Left hindlimb (tissue), 1 donor: ENCODE results near the gene FFAR1.

ENCODE experiments used
- DNase-seq: peaks from one replicate; pipeline ENCODE4 v3.0.0-alpha.2; 2018

Gene FFAR1

DNA sequence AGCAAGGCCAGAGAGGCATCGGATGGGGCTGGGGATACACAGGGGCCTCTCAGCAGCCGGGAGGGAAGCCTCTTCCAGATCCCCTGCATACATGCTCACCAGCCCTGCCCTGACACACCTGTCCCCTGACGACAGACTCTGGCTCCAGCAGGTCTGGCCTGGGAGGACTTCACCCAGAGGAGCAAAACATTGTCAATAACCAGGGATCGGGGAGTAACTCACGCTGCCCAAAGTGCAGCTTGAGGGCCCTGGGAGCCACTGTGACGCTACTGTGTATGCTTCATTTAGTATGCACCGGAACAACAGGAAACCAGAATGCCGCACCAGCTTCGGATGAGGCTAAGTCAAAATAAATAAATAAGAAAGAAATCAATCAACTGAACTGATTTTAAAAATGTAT, 31.1 kb upstream of the FFAR1 start:
- DNase-seq, result no peak

DNA sequence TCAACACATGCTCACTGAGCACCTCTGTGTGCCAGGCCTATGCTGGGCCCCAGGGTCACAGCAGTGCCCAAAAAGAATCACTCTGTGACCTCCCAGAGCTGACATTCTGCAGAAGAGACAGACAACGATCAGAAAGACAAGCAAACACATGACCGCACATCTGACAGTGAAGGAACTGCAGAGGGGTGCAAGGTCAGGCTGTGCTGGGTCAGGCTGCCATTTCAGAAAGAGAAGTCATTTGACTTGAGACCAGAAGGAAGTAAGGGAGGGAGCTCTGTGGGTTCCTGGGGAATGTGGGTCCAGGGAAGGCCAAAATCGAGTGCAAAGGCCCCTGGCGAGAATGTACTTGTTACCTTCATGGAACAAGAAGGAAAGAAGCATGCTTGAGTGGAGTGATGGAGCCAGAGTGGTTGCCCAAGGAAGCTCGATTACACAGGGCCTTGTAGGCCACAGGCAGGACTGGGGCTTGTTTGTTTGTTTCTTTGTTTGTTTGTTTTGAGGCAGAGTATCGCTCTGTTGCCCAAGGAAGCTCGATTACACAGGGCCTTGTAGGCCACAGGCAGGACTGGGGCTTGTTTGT, 30.1 kb upstream of the FFAR1 start:
- DNase-seq, result no peak

DNA sequence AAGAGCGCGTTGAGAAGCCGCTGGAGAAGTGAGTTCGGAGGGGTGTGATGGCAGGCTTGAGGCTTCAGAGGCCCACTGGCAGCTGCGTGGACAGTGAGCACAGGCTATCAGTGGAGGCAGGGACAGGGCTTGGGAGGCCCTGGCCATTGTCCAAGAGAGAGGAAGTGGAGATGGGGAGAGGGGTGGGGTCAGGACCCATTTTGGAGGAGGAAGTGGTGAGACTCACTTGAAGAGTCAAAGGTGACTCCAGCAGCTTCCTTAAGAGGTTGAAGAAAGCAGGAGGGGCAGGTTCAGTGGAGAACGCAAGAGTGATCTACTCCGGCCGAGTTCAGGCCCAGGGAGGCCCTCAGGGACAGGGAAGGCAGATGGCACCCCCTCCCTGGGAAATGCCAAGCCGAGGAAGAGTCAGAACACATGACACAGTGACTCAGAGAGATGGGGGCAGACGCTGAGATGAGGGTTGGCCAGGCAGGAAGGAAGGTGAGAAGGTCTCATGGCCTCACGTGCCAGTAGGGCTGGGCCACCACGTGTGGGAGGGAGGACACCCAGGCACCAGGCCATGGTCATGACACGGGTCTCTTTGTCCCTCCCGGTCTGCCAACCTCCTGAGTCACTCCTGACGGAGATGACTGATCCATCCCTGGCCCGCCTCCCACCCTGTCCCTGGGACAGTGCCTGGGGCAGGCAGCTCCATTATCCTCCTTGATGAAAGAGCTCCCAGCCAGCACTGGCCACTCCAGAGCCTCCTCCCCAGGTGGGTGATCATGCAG, 28.8 kb upstream of the FFAR1 start:
- peak; percentile 54 for DNase-seq

DNA sequence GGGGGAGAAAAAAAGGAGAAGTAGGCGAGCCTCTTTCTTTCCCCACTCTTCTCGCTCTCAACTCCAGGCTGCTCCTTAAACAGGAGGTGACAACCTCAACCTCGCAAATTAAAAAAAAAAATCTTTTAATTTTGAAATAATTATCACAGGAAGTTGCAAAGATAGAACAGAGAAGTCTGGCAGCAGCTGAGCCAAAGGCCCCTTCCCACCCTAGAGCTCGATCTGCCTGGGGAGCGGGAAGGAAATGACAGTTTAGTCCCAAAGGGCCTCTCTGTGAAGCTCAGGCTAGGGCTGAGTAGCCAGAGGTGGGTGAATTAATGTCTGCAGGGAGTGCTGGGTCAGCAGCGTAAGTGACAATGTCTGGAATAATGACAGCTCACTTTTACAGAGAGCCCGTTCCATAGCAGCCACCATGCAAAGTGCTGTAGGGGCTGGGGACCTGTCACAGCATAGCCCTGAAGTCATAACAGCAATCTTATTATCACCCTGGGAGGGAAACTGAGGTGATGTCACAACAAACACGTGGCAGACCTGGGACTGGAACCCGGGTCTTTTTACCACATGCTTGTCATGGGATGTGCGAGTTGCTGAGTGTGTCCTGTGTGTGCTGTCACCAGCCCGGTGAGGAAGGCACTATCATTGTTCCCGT, 27.5 kb upstream of the FFAR1 start:
- DNase-seq, result no peak

DNA sequence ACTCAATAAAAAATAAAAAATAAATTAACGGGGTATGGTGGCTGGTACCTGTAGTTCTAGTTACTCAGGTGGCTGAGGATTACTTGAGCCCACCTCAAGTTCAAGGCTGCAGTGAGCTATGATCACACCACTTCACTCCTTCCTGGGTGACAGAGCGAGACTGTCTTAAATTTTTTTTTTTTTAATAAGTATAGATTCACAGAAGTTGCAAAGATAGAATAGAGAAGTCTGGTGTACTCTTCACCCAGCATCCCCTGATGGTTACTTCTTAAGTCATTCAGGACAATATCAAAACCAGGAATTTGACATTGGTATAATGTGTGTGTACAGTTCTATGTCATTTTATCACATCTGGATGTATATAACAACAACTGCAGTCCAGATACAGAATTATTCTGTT, 26.4 kb upstream of the FFAR1 start:
- DNase-seq, result no peak

DNA sequence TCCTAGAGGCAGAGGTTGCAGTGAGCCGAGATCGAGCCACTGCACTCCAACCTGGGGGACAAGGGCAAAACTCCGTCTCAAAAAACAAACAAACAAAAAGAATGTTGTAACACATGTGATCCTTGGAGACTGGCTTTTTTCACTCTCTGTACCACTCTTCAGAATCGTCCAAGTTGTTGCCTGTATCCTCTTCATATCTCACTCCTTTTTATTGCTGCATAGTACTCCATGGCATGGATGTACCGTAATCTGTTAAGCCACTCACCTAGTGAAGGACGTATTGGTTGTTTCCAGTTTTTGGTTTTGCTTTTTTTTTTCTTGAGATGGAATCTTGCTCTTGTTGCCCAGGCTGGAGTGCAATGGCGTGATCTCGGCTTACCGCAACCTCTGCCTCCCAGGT, 25.7 kb upstream of the FFAR1 start:
- no peak for DNase-seq

DNA sequence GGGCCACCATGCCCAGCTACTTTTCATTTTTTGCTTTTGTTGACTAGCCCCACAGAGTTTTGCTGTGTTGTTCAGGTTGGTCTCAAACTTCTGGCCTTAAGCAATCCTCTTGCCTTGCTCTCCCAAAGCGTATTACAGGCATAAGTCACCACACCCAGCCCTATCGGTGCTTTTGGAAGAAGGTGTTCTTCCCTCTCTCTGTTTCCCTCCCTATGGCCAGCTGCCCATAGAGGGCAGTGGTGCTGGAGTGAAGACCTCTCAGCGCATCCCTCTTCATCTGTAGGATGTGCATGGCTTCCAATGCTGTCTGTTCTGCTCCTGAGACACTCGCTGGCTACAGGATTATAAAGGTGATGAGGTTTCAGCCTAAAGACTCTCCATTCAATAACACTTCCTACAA, 20.1 kb upstream of the FFAR1 start:
- DNase-seq, result no peak

DNA sequence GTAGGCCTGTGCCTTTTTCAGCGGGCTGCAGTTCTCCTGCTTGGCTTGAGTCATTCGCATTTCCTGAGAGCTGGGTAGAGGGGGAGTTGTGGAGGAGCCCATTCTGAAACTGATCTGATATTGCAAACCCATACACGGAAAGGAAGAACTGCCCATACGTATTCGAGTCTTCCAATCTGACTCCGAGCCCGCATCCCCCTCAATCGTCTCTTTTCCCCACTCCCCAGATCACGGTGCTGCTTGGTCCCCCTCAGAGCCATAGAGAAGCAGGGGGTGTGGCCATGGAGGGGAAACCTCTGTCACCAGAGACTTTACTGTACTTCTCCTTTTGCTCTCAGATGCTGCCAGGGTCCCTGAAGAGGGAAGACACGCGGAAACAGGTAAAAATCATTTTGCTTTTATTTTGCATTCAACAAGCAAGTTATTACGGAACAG, 18.8 kb upstream of the FFAR1 start, which contains the start of gene CD22:
TSS of gene CD22 (plus strand) at position 337 of the 435 bp plus-strand sequence. CDS start 2,854 bp downstream, outside the sequence.
- DNase-seq, result no peak

DNA sequence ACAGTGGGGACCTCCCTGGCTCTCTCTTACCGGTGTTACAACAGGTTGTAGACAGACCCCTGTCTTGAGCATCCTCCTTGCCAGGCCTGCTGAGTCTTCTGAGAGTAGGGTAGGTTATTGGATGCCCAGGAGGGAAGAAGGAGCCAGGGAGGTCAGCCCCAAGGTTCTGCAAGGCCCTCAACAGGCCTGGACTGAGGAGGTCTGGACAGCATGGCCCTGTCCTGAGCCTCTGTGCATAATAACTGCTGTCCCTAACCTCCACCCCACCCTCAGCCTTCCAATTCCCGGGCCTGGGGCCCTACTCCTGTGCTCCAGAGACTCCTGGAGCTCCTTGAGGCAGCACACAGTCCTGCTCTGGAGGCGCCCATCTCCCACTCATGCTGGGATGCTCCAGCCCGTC, 18.4 kb upstream of the FFAR1 start:
- DNase-seq, result no peak

DNA sequence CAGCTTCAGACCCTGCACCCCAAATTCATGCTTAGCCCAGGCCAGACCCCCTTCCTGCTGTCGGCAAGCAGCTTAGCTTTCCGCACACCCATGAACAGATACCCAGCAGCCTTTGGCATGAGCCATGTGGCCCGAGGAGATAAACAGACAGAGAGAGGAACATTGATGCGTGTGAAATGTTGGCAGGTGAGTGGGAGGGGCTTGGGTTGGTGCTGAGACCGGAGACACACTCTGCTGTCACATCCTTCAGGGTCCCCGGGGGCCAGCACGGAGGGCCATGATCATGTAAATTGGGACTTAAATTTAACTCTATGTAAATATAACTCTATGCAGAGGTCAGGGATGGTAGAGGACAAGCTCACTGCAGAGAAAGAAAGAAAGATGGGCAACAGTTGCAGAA, 17.2 kb upstream of the FFAR1 start:
- DNase-seq, result no peak

DNA sequence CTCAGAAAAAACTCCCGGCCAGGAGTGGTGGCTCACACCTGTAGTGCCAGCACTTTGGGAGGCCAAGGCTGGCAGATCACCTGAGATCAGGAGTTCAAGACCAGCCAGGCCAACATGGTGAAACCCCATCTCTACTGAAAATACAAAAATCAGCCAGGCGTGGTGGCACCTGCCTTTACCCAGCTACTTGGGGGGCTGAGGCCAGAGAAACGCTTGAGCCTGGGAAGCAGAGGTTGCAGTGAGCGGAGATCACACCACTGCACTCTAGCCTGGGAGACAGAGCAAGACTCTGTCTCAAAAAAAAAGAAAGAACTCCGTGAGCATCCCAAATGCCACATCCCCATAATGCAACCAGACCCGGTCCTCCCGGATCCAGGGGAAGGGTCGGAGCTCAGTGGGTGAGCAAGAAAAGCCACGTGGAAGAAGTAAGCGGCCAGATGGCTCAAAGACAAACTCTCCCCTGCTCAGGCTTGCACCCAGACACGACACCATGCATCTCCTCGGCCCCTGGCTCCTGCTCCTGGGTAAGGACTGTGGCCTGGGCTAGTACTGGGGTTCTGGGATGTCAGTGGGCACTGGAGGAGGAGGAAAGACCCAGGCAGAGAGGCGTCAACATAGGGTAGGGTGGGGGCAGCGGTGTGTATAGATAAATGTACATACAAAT, 16.0 kb upstream of the FFAR1 start:
- no peak for DNase-seq

DNA sequence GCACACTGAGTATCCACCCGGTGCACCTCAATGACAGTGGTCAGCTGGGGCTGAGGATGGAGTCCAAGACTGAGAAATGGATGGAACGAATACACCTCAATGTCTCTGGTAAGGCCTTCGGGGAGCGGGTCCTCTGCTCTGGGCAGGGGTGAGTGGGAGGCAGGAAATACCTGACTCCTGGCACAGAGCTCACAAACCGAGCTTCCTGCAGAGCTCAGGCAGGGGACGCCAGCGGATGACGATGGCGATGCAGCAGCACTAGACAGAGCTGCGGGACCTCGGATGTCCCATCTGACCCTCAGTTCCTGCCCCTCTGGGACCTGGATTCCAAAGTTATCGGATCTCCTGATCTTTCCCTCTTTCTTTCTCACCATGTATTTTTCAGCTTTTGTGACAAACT, 14.9 kb upstream of the FFAR1 start:
- DNase-seq, result no peak

DNA sequence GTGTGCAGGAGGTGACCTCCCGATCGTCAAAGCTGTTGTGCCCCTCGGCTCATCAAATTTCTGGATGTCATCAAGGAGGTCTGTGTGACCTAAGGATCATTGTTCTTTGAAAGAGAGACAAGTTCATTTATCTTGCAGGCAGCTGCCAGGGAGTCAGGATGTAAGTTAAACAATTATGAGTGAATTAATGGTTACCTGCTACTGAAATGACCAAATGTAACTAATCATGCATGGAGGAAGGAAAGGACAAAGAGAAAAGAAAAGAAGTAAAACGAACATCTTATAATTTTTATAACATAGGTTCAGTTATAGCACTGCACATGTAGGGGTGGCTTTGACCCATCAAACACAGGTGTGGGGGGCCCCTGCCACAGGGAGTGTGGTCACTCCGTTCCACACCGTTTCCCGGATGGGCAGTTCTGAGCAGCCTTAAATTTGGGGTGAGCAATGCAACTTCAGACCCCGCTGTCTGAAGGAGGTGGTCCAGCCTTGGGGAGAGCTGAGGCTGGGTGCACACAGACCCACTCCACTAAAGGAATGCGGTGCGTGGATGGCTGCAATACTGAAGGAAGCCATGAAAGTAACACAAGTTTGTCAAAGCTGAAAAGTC, 13.5 kb upstream of the FFAR1 start:
- DNase-seq, result no peak

DNA sequence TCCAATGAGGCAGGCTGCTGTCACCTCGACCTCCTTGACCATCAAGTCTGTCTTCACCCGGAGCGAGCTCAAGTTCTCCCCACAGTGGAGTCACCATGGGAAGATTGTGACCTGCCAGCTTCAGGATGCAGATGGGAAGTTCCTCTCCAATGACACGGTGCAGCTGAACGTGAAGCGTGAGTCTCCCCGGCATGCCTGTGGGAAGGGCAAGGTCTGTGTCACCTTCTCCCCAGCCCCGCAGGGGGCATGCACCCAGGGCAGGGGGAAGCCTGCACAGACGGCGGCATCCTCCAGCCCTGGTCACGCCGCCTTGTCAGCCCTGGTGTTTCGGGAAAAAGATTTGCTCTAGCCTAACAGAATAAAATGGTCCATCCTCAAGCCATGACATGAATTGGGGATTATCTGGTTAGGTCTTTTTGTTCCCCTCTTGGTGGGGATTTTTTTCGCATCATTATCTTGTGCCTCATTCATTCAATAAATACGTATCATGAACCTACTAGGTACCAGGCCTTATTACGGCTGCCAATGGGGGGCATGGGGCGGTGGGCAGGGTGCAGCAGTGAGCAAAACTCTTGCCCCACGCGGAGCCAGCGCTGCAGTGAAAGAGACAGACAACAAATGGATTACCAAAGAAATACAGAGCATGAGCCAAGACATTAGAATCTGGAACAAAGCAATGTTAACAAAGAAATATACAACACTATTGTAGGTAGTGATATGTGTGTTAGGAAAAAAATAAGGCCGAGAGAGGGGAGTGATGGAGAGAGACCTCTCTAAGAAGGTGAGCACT, 11.3 kb upstream of the FFAR1 start:
- DNase-seq, result no peak

DNA sequence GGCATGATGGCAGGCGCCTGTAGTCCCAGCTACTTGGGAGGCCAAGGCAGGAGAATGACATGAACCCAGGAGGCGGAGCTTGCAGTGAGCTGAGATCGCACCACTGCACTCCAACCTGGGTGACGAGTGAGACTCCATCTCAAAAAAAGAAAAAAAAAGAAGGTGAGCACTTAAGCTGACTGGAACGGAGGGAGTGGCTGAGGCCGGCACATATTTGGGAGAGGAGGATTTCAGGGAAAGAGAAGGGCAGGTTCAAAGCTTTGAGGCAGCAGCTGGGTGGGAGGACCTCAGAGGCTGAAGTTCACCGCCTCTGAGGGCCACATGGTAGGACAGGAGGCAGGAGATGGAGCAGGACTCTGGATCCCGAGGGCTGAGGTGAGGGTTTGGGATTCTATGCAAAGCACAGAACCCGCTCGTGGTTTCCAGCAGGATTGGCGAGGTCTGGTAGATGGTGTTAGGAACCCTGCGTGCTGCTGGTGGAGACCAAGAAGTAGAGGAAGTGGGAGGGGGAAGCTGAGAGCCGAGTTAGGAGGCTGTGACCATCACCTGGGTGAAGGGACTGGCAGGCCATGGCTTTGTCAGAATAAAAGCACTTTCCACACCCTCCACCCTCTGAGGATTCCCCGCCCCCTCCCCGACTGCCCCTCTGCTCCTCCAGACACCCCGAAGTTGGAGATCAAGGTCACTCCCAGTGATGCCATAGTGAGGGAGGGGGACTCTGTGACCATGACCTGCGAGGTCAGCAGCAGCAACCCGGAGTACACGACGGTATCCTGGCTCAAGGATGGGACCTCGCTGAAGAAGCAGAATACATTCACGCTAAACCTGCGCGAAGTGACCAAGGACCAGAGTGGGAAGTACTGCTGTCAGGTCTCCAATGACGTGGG, 10.4 kb upstream of the FFAR1 start:
- no peak for DNase-seq

DNA sequence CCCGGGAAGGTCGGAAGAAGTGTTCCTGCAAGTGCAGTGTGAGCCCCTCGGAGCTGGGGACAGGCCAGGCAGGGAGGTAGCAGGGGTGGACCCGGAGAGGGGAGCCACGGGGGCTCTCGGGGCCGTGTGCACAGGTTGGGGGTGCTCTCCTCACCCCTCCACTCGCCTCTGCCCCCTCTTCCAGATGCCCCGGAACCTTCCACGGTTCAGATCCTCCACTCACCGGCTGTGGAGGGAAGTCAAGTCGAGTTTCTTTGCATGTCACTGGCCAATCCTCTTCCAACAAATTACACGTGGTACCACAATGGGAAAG, 9.8 kb upstream of the FFAR1 start:
- DNase-seq, result no peak

DNA sequence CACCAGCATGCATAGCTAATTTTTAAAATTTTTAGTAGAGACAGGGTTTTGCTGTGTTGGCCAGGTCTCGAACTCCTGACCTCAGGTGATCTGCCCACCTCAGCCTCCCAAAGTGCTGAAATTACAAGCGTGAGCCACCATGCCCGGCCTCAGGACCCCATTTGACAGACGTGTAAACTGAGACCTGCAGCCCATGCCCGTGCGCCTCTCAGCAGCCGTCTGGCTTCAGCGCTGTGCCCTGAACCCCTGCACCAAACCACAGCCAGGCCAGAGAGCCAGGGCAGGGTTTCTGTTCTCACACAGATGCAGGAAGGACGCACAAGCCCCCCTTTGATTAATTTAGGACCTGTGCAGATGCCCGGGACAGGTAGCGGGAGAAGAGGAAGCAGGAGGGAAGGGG, 7.3 kb upstream of the FFAR1 start:
- DNase-seq, result no peak

DNA sequence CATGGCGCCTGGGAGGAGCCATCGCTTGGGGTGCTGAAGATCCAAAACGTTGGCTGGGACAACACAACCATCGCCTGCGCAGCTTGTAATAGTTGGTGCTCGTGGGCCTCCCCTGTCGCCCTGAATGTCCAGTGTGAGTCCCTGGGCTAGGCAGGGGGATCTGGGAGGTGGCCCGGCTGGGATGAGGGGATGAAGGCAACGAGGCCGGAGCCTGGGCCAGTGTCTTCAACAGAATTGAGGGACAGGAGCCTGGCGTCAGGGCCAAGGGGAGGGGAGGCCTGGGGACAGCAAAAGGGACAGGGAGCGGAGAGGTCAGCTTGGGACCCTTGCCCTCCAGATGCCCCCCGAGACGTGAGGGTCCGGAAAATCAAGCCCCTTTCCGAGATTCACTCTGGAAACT, 6.7 kb upstream of the FFAR1 start:
- DNase-seq, result no peak

DNA sequence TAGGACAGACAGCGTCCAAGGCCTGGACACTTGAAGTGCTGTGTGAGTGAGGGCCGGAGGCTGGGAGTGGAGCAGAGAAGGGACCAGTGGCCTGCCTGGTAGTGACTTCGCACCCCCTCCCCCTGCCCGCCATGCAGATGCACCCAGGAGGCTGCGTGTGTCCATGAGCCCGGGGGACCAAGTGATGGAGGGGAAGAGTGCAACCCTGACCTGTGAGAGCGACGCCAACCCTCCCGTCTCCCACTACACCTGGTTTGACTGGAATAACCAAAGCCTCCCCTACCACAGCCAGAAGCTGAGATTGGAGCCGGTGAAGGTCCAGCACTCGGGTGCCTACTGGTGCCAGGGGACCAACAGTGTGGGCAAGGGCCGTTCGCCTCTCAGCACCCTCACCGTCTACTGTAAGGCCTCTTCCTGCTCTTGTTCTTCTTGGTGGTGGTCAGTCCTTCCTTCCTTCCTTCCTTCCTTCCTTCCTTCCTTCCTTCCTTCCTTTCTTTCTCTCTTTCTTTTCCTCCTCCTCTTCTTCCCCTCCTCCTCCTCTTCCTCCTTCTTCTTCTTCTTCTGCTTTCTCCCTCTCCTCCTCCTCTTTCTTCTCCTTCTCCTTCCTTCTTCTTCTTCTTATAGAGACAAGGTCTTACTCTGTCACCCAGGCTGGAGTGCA, 6.0 kb upstream of the FFAR1 start:
- DNase-seq, result no peak

DNA sequence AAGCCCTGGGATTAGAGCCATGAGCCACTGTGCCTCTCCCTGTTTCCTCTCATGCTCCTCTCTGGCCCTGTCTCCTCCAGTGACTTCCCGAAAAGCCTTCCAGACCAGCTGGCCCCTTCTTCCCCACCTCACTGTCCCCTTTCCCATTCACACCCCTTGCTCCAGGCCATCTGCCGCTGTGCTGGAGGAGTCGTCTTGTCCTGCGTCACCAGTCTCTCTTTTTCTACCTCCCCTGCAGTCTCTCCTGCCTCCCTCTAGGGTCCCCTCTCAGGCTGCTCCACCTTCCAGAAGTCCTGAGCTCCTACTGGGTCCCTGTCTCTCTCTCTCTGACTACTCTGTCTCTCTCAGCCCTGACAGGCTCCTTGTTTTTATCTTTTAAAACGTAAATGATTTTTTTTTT, 5.3 kb upstream of the FFAR1 start:
- DNase-seq, result no peak

DNA sequence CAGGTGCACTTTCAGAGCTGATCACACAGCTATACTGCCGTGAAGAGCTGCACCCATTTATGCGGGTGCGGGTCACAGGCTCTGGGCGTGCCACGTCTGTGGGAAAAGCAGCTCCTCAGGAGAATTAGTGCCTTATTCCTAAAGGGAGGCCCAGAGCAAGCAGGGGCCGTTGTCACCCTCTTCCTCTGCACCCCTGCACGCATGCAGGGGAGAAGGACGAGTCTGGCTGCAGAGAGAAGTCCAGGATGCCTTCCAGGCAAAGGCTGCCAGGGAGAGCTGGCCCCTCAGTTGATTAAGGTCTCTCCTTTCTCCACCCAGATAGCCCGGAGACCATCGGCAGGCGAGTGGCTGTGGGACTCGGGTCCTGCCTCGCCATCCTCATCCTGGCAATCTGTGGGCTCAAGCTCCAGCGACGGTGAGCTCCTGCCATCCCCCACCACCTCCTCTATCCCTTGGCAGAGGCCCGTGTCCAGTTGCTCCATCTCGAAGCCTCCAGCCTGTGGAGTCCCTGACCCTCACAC, 3.1 kb upstream of the FFAR1 start:
- no peak for DNase-seq
